PFSK-1 (cell line): Measurements from ENCODE around the gene ZNF215.

Source experiments
- POLR2AphosphoS5 ChIP-seq: IDR thresholded peaks from 2 replicates; pipeline ENCODE4 v1.6.1; 2012; ENCODE audit warnings: low read depth, mild to moderate bottlenecking, control low read depth, low read length, moderate library complexity
- SIN3A ChIP-seq: IDR thresholded peaks from 2 replicates; pipeline ENCODE4 v1.6.1; 2012; ENCODE audit warnings: mild to moderate bottlenecking, low read length, moderate library complexity, borderline replicate concordance; ENCODE audit not compliant: insufficient read depth
- TAF1 ChIP-seq: IDR thresholded peaks from 2 replicates; pipeline ENCODE4 v1.6.1; 2012; ENCODE audit warnings: low read length, control low read depth, borderline replicate concordance; ENCODE audit not compliant: insufficient read depth
- TF ChIP-seq, protein P1 (sequence below), 2 experiments: IDR thresholded peaks; 2 replicates each; pipeline versions ENCODE4 v1.6.1 to v1.8.0; 2011 to 2012; ENCODE audit warnings: low read depth in 2 of 2, low read length in 2 of 2, control low read depth in 1 of 2, inconsistent platforms in 1 of 2, mild to moderate bottlenecking in 1 of 2, moderate library complexity in 1 of 2; ENCODE audit not compliant: insufficient read depth in 1 of 2

DNA sequence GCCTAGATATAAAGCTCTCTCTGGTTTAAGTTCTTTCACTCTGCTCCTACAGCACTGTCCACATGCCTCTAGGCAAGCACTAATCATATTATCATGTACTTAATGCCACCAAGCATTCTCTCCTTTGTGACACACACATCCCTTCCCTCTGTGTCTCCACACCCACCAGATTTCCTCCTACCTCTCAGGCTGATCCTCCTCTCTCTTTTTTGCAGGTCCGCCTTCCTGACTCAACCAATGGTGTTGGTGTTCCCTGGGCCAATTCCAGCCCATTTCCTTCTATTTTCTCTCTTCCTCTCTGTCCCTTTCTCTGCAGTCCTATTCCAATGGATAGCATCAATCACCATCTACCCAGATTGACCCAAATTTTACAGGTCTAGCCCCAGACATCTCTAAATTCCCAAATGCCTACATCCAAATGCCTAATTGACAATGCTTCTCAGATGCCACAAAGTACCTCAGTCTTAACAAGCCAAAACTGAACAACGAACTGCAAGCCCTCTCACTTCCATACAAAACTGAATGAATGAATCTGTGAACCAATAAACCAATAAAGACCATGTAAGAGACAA lies 504 bp upstream of the ZNF215 start:
- TF ChIP-seq POLR2AphosphoS5 (no peak), TAF1 (no peak), SIN3A (no peak)
- TF ChIP-seq, protein P1, sequence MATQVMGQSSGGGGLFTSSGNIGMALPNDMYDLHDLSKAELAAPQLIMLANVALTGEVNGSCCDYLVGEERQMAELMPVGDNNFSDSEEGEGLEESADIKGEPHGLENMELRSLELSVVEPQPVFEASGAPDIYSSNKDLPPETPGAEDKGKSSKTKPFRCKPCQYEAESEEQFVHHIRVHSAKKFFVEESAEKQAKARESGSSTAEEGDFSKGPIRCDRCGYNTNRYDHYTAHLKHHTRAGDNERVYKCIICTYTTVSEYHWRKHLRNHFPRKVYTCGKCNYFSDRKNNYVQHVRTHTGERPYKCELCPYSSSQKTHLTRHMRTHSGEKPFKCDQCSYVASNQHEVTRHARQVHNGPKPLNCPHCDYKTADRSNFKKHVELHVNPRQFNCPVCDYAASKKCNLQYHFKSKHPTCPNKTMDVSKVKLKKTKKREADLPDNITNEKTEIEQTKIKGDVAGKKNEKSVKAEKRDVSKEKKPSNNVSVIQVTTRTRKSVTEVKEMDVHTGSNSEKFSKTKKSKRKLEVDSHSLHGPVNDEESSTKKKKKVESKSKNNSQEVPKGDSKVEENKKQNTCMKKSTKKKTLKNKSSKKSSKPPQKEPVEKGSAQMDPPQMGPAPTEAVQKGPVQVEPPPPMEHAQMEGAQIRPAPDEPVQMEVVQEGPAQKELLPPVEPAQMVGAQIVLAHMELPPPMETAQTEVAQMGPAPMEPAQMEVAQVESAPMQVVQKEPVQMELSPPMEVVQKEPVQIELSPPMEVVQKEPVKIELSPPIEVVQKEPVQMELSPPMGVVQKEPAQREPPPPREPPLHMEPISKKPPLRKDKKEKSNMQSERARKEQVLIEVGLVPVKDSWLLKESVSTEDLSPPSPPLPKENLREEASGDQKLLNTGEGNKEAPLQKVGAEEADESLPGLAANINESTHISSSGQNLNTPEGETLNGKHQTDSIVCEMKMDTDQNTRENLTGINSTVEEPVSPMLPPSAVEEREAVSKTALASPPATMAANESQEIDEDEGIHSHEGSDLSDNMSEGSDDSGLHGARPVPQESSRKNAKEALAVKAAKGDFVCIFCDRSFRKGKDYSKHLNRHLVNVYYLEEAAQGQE (IDR thresholded peaks at IDR 0.05; ENCODE audit: insufficient read depth in 1 of 2, low read depth in 2 of 2, low read length in 2 of 2): no peak
